Trophoblast cell (in vitro differentiated cells and primary cell): ENCODE data around the gene CSNK2A2.

Experiments used
- DNase-seq, 2 donors: peaks; one replicate each; pipeline ENCODE4 v3.0.0-alpha.2; 2016
- H2AFZ ChIP-seq: 2 replicates; pipeline ENCODE4 v1.6.1; 2013; ENCODE audit warnings: low read length, moderate library complexity, mild to moderate bottlenecking; ENCODE audit not compliant: insufficient read depth, poor library complexity
- H2AK5ac ChIP-seq: 2 replicates; pipeline ENCODE4 v1.6.1; 2013; ENCODE audit warnings: mild to moderate bottlenecking, low read length
- H2BK120ac ChIP-seq: 2 replicates; pipeline ENCODE4 v1.6.1; 2013; ENCODE audit warnings: low read length, mild to moderate bottlenecking, moderate library complexity; ENCODE audit not compliant: insufficient read depth, poor library complexity
- H2BK12ac ChIP-seq: 2 replicates; pipeline ENCODE4 v1.6.1; 2013; ENCODE audit warnings: mild to moderate bottlenecking, low read length, moderate library complexity
- H2BK5ac ChIP-seq: 2 replicates; pipeline ENCODE4 v1.6.1; 2013; ENCODE audit warnings: low read length, low read depth, moderate library complexity, mild to moderate bottlenecking; ENCODE audit not compliant: poor library complexity
- H3K14ac ChIP-seq: 2 replicates; pipeline ENCODE4 v1.6.1; 2013; ENCODE audit warnings: mild to moderate bottlenecking, low read length
- H3K18ac ChIP-seq: 2 replicates; pipeline ENCODE4 v1.6.1; 2013; ENCODE audit warnings: mild to moderate bottlenecking, low read length
- H3K23ac ChIP-seq: 2 replicates; pipeline ENCODE4 v1.6.1; 2013; ENCODE audit warnings: low read length
- H3K27ac ChIP-seq: 2 replicates; pipeline ENCODE4 v1.5.1; 2013; ENCODE audit warnings: low read depth, mild to moderate bottlenecking, inconsistent platforms, low read length, moderate library complexity
- H3K27me3 ChIP-seq: 2 replicates; pipeline ENCODE4 v1.6.1; 2013; ENCODE audit warnings: inconsistent platforms, mild to moderate bottlenecking, low read length, moderate library complexity; ENCODE audit not compliant: insufficient read depth
- H3K36me3 ChIP-seq, 2 experiments: 1 replicate in 1 of 2; 2 replicates in 1 of 2; pipeline ENCODE4 v1.6.1; 2013; ENCODE audit warnings: low read length in 2 of 2, mild to moderate bottlenecking in 2 of 2, moderate library complexity in 1 of 2; ENCODE audit not compliant: insufficient read depth in 2 of 2, control insufficient read depth in 1 of 2
- H3K4ac ChIP-seq: 2 replicates; pipeline ENCODE4 v1.6.1; 2013; ENCODE audit warnings: low read depth, mild to moderate bottlenecking, low read length, moderate library complexity
- H3K4me1 ChIP-seq, 2 experiments: 1 replicate in 1 of 2; 2 replicates in 1 of 2; pipeline ENCODE4 v1.6.1; 2013; ENCODE audit warnings: low read length in 2 of 2, mild to moderate bottlenecking in 2 of 2, moderate library complexity in 1 of 2; ENCODE audit not compliant: insufficient read depth in 2 of 2, control insufficient read depth in 1 of 2
- H3K4me2 ChIP-seq: 2 replicates; pipeline ENCODE4 v1.6.1; 2013; ENCODE audit warnings: inconsistent platforms, mild to moderate bottlenecking, low read length, moderate library complexity
- H3K4me3 ChIP-seq: 2 replicates; pipeline ENCODE4 v1.5.1; 2013; ENCODE audit warnings: mild to moderate bottlenecking, low read depth, low read length, inconsistent platforms
- H3K79me1 ChIP-seq: one replicate; pipeline ENCODE4 v1.6.1; 2013; ENCODE audit warnings: low read length
- H3K79me2 ChIP-seq: 2 replicates; pipeline ENCODE4 v1.6.1; 2013; ENCODE audit warnings: low read length, mild to moderate bottlenecking; ENCODE audit not compliant: control insufficient read depth, insufficient read depth, poor library complexity
- H3K9ac ChIP-seq: 2 replicates; pipeline ENCODE4 v1.6.1; 2013; ENCODE audit warnings: mild to moderate bottlenecking, low read length
- H3K9me3 ChIP-seq: 2 replicates; pipeline ENCODE4 v1.6.1; 2013; ENCODE audit warnings: low read depth, mild to moderate bottlenecking, control low read depth, inconsistent platforms, low read length; ENCODE audit not compliant: insufficient read depth
- H4K12ac ChIP-seq: 2 replicates; pipeline ENCODE4 v1.6.1; 2013; ENCODE audit warnings: low read depth, mild to moderate bottlenecking, low read length, moderate library complexity
- H4K8ac ChIP-seq: 2 replicates; pipeline ENCODE4 v1.6.1; 2013; ENCODE audit warnings: low read depth, mild to moderate bottlenecking, low read length, moderate library complexity
- H4K91ac ChIP-seq: one replicate; pipeline ENCODE4 v1.6.1; 2013; ENCODE audit warnings: low read depth, mild to moderate bottlenecking, low read length, moderate library complexity
- WGBS: extraction: QIAGEN DNeasy Blood & Tissue Kit; methylation state at CpG from one replicate; pipeline ENCODE4 v1.1.7; 2013; ENCODE audit warnings: missing lambda C conversion rate; ENCODE audit not compliant: insufficient read length, insufficient coverage; ENCODE audit errors: extremely low coverage; 5-methylcytosine and 5-hydroxymethylcytosine counted together

CSNK2A2 gene

DNA sequence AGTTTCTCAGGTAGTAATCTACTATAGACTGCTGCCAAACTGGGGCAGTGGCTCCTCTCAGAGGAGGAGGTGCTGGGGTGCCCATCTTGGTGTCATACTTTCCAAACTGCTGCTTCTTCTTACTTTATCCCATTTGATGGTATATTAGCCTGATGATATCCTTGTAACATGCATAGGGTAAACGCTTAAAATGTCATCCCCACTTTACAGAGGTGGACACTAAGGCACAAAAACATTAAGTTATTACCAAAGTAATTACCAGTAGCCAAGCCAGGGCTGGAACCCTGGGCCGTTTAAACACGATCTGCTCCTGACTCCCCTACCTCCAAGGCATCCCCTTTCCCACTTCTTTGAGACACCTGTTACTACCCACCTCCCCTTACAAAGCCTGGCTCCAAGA lies 37.8 kb upstream of the CSNK2A2 start:
- no peak overlapping the region for H3K18ac ChIP-seq
- H3K4me2 ChIP-seq, result peak overlapping the region; percentile 71
- no peak overlapping the region for H3K4ac ChIP-seq
- H2AK5ac ChIP-seq, result no peak overlapping the region
- no peak overlapping the region for H3K14ac ChIP-seq
- no peak overlapping the region for H3K9ac ChIP-seq
- H2BK12ac ChIP-seq, result no peak overlapping the region
- peak overlapping the region; percentile 38 for H2AFZ ChIP-seq
- no peaks in the 10 kb centered on the region for H3K27me3 ChIP-seq
- peak in 1 of 2 donors; percentile 12 for DNase-seq
- no peak overlapping the region for H2BK5ac ChIP-seq
- H3K79me2 ChIP-seq, result no peaks in the 10 kb centered on the region
- no peak overlapping the region for H3K4me3 ChIP-seq
- no CpG with 5 or more reads among the region's 3 CpGs for WGBS
- no peak overlapping the region for H4K12ac ChIP-seq
- no peak overlapping the region for H2BK120ac ChIP-seq
- H4K8ac ChIP-seq, result no peak overlapping the region
- H3K9me3 ChIP-seq, result no peaks in the 10 kb centered on the region
- H3K27ac ChIP-seq, result no peak overlapping the region
- no peaks in the 10 kb centered on the region for H3K36me3 ChIP-seq
- H3K79me1 ChIP-seq, result no peaks in the 10 kb centered on the region
- H3K4me1 ChIP-seq, result peaks cover 2% of the 10 kb centered on the region in 2 experiments
- no peak overlapping the region for H3K23ac ChIP-seq
- H4K91ac ChIP-seq, result no peak overlapping the region

DNA sequence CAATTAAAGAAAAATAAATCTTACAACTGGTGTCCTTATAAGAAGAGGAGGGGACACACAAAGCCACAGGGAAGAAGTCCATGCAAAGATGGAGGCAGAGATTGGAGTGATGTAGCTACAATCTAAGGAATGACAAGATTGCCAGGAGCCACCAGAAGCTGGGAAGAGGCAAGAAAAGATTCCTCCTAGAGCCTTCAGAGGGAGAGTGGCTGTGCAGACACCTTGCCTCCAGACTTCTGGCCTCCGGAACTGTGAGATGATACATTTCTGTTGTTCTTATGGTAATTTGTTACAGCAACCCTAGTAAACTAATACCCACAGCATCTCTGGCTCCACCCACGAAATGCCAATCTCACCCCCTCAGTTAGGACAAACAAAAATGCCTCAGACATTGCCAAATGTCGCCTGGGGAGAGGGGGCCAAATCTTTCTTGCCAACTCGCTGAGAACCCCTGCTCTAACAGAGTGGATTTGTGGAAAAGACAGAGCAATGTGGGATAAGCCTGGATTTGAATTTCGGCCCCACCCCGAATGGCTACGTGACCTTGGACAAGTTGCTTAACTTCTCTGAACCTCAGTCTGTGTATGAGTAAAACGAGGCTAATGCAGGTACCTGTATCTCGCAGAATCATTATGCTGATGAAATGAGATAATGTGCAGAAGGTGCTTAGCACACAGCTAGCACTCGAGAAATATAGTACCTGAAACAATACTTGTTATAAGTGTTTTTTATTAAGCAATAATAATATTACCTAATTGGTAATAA lies 37.1 kb upstream of the CSNK2A2 start:
- Histone ChIP-seq H3K4me3 (no peak overlapping the region), H3K27me3 (no peaks in the 10 kb centered on the region), H2AK5ac (no peak overlapping the region), H3K18ac (no peak overlapping the region), H3K14ac (no peak overlapping the region), H2BK120ac (no peak overlapping the region), H4K91ac (no peak overlapping the region), H2BK5ac (no peak overlapping the region), H3K36me3 (no peaks in the 10 kb centered on the region), H3K9me3 (no peaks in the 10 kb centered on the region), H2BK12ac (no peak overlapping the region), H3K4ac (no peak overlapping the region), H3K4me2 (no peak overlapping the region), H2AFZ (no peak overlapping the region), H4K12ac (no peak overlapping the region), H3K79me2 (no peaks in the 10 kb centered on the region), H3K4me1 (peaks cover 2% of the 10 kb centered on the region in 2 experiments), H3K79me1 (no peaks in the 10 kb centered on the region), H3K23ac (no peak overlapping the region), H3K27ac (peak overlapping the region; percentile 16), H4K8ac (no peak overlapping the region), H3K9ac (no peak overlapping the region)
- no CpG with 5 or more reads among the region's 10 CpGs for WGBS
- DNase-seq, result peak; percentile 86 to 95

DNA sequence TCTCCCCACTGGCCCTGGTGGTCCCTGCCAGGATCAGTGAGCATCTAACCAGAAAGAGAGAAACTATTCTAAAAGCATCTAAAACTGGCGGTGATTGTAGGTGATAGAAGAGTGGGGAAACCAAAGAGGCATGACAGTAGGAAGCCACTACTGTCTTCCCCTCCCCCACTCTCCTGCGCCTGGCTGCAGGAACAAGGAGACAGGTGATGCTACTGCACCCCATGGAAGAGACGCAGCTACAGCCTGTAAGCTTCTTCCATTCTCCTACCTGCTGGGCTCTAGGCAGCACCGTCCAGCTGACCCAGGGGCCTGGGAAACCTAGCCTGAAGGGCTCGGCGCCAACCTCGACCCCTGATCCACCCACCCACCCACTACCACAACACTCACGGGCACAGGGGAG lies 32.4 kb upstream of the CSNK2A2 start:
- no peak overlapping the region for H2AFZ ChIP-seq
- no peaks in the 10 kb centered on the region for H3K36me3 ChIP-seq
- no peak overlapping the region for H3K4ac ChIP-seq
- no peaks in the 10 kb centered on the region for H3K79me1 ChIP-seq
- no peak overlapping the region for H4K8ac ChIP-seq
- no peaks in the 10 kb centered on the region for H3K9me3 ChIP-seq
- no peak overlapping the region for H2BK12ac ChIP-seq
- no peaks in the 10 kb centered on the region for H3K27me3 ChIP-seq
- no peak for DNase-seq
- no CpG with 5 or more reads among the region's 8 CpGs for WGBS
- H3K4me1 ChIP-seq, result peaks cover 0 to 2% of the 10 kb centered on the region in 2 experiments
- no peak overlapping the region for H2AK5ac ChIP-seq
- no peak overlapping the region for H2BK5ac ChIP-seq
- H3K4me3 ChIP-seq, result no peak overlapping the region
- no peak overlapping the region for H4K12ac ChIP-seq
- H2BK120ac ChIP-seq, result no peak overlapping the region
- H3K18ac ChIP-seq, result no peak overlapping the region
- no peak overlapping the region for H4K91ac ChIP-seq
- H3K79me2 ChIP-seq, result no peaks in the 10 kb centered on the region
- no peak overlapping the region for H3K14ac ChIP-seq
- no peak overlapping the region for H3K23ac ChIP-seq
- H3K27ac ChIP-seq, result no peak overlapping the region
- H3K9ac ChIP-seq, result no peak overlapping the region
- H3K4me2 ChIP-seq, result no peak overlapping the region

DNA sequence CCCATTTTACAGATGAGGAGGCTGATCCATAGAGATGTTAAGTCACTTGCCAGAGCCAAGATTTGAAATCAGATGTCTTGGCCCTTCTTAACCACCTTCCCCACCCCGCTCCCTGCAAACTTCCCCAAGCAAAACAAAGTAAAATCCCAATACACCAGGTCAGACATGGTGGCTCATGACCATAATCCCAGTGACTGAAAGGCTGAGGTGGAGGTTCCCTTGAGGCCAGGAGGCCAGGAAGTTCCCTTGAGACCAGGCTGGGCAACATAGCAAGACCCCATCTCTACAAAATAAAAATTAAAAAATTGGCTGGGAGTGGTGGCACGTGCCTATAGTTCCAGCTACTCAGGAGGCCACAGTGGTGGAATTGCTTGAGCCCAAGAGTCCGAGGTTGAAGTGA lies 28.9 kb upstream of the CSNK2A2 start:
- no peaks in the 10 kb centered on the region for H3K79me2 ChIP-seq
- no peak for DNase-seq

More for the DNA sequence above, 28.9 kb upstream of the CSNK2A2 start:
- no peak overlapping the region for H2BK5ac ChIP-seq
- H3K27ac ChIP-seq, result no peak overlapping the region
- no peak overlapping the region for H4K8ac ChIP-seq
- H3K9ac ChIP-seq, result no peak overlapping the region
- no peak overlapping the region for H4K12ac ChIP-seq
- H3K4me1 ChIP-seq, result peaks cover 2 to 4% of the 10 kb centered on the region in 2 experiments
- no peaks in the 10 kb centered on the region for H3K27me3 ChIP-seq
- no peaks in the 10 kb centered on the region for H3K36me3 ChIP-seq
- no peak overlapping the region for H3K23ac ChIP-seq
- H2AK5ac ChIP-seq, result no peak overlapping the region
- H4K91ac ChIP-seq, result no peak overlapping the region
- H3K18ac ChIP-seq, result no peak overlapping the region
- H3K79me1 ChIP-seq, result no peaks in the 10 kb centered on the region
- no peak overlapping the region for H3K4ac ChIP-seq
- H3K14ac ChIP-seq, result no peak overlapping the region
- no peak overlapping the region for H2BK12ac ChIP-seq
- no peaks in the 10 kb centered on the region for H3K9me3 ChIP-seq
- H3K4me3 ChIP-seq, result no peak overlapping the region
- no CpG with 5 or more reads among the region's 3 CpGs for WGBS
- no peak overlapping the region for H2AFZ ChIP-seq
- no peak overlapping the region for H2BK120ac ChIP-seq
- no peak overlapping the region for H3K4me2 ChIP-seq
